ENCODE measurements around the gene AIPL1.

Gene AIPL1

DNA sequence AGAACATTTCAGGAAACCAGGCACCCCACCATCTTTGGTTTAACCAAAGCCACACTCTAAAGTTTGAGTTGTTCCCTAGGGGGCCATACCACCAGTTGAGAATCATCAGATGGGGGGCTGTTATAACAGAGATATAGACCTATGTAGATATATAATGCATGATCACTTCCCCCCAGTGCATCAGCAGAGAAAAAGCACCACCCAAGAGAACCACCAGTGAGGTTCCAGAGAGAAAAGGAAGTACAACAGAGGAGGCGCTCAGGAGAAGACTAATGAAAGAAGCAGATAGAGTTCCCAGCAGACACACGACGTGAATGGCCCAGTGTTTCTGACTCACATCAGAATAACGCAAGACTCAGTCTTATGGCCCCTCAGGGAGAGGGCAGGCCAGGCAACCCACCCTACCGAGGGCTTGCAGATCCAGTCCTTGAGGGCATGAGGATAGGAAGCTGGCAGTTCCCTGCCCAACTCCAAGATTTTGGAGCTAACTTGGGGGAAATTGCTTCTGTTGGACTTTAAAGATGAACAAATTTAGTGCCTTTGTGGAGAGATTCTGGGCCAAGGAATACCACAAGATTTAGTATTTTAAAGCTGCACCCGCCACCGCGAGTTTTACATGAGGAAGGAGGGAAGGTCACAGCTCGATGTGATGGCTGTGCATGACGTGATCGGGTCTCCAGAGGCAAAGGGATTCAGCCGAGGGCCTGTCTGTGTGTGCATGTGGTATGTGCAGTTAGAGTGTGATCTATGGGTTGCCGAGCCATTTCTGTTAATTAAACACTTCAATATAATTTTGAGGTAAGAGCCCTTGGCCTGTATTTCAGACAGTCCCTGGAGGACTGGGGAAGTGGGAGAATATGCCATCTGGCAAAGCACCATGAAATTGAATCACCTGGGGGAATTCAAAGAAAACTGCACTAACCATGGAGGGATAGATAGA, 53.1 kb downstream of the AIPL1 start:
- H3K9ac ChIP-seq (ENCODE audit: low read depth, low read length, poor library complexity, severe bottlenecking), result no peak overlapping the region
- H3K4me3 ChIP-seq (ENCODE audit: low read length, poor library complexity, severe bottlenecking), result no peak overlapping the region
- no peaks in the 10 kb centered on the region for H3K79me2 ChIP-seq (ENCODE audit: insufficient read depth, low read length)
- H3K9me3 ChIP-seq (ENCODE audit: insufficient read depth, low read depth, low read length), result no peaks in the 10 kb centered on the region
- no peak overlapping the region for H3K4me2 ChIP-seq (ENCODE audit: low read depth, low read length, poor library complexity, severe bottlenecking)
- H4K20me1 ChIP-seq (ENCODE audit: insufficient read depth, low read length, poor library complexity, severe bottlenecking), result no peaks in the 10 kb centered on the region
- no peak overlapping the region for H2AFZ ChIP-seq (ENCODE audit: low read length)
- H3K27me3 ChIP-seq (ENCODE audit: insufficient read depth, low read length, poor library complexity, severe bottlenecking), result no peaks in the 10 kb centered on the region
- no peaks in the 10 kb centered on the region for H3K36me3 ChIP-seq (ENCODE audit: insufficient read depth, low read length)
- no peaks in the 10 kb centered on the region for H3K4me1 ChIP-seq (ENCODE audit: insufficient read depth, low read length, poor library complexity, severe bottlenecking)
- TF ChIP-seq CTCF (conservative IDR thresholded peaks at IDR 0.05; ENCODE audit: low read length) (no peak), EZH2phosphoT487 (IDR thresholded peaks at IDR 0.05; ENCODE audit: borderline replicate concordance) (no peak)
- H3K9me2 ChIP-seq (replicated peaks; ENCODE audit: low read depth, low read length), result no peaks in the 10 kb centered on the region
- no peaks in the 10 kb centered on the region for H3F3A ChIP-seq (ENCODE audit: low read depth)

- H4K20me1 ChIP-seq (ENCODE audit: insufficient read depth, low read length, poor library complexity, severe bottlenecking), result no peaks in the 10 kb centered on the region
- H3K79me2 ChIP-seq (ENCODE audit: insufficient read depth, low read length), result no peaks in the 10 kb centered on the region
- H3F3A ChIP-seq (ENCODE audit: low read depth), result no peaks in the 10 kb centered on the region
- H3K4me1 ChIP-seq (ENCODE audit: insufficient read depth, low read length, poor library complexity, severe bottlenecking), result no peaks in the 10 kb centered on the region
- no peaks in the 10 kb centered on the region for H3K9me2 ChIP-seq (replicated peaks; ENCODE audit: low read depth, low read length)
- H3K4me2 ChIP-seq (ENCODE audit: low read depth, low read length, poor library complexity, severe bottlenecking), result no peak overlapping the region
- no peak overlapping the region for H3K4me3 ChIP-seq (ENCODE audit: low read length, poor library complexity, severe bottlenecking)
- H2AFZ ChIP-seq (ENCODE audit: low read length), result no peak overlapping the region
- H3K27me3 ChIP-seq (ENCODE audit: insufficient read depth, low read length, poor library complexity, severe bottlenecking), result no peaks in the 10 kb centered on the region
- TF ChIP-seq EZH2phosphoT487 (IDR thresholded peaks at IDR 0.05; ENCODE audit: borderline replicate concordance) (no peak), CTCF (conservative IDR thresholded peaks at IDR 0.05; ENCODE audit: low read length) (no peak)
- no peak overlapping the region for H3K9ac ChIP-seq (ENCODE audit: low read depth, low read length, poor library complexity, severe bottlenecking)
- no peaks in the 10 kb centered on the region for H3K36me3 ChIP-seq (ENCODE audit: insufficient read depth, low read length)
- no peaks in the 10 kb centered on the region for H3K9me3 ChIP-seq (ENCODE audit: insufficient read depth, low read depth, low read length)
Measured at GRCh38 chr17:6380915-6381438, 53.9 kb downstream of the AIPL1 start.

- Histone ChIP-seq H4K20me1 (ENCODE audit: insufficient read depth, low read length, poor library complexity, severe bottlenecking) (no peaks in the 10 kb centered on the region), H3K79me2 (ENCODE audit: insufficient read depth, low read length) (no peaks in the 10 kb centered on the region), H3K27me3 (ENCODE audit: insufficient read depth, low read length, poor library complexity, severe bottlenecking) (no peaks in the 10 kb centered on the region), H2AFZ (ENCODE audit: low read length) (no peak overlapping the region), H3K9ac (ENCODE audit: low read depth, low read length, poor library complexity, severe bottlenecking) (no peak overlapping the region), H3K4me3 (ENCODE audit: low read length, poor library complexity, severe bottlenecking) (no peak overlapping the region), H3K9me3 (ENCODE audit: insufficient read depth, low read depth, low read length) (no peaks in the 10 kb centered on the region), H3K4me2 (ENCODE audit: low read depth, low read length, poor library complexity, severe bottlenecking) (no peak overlapping the region), H3K9me2 (replicated peaks; ENCODE audit: low read depth, low read length) (no peaks in the 10 kb centered on the region), H3F3A (ENCODE audit: low read depth) (no peaks in the 10 kb centered on the region), H3K4me1 (ENCODE audit: insufficient read depth, low read length, poor library complexity, severe bottlenecking) (no peaks in the 10 kb centered on the region), H3K36me3 (ENCODE audit: insufficient read depth, low read length) (no peaks in the 10 kb centered on the region)
- no peak for TF ChIP-seq CTCF (conservative IDR thresholded peaks at IDR 0.05; ENCODE audit: low read length)
- TF ChIP-seq EZH2phosphoT487 (IDR thresholded peaks at IDR 0.05; ENCODE audit: borderline replicate concordance), result no peak
Measured at GRCh38 chr17:6377906-6378305, 57.0 kb downstream of the AIPL1 start.
